ENCODE measurements around the gene SYPL2. TPM values are rescaled to one million over a fixed set of nuclear protein-coding genes. Genes with fewer than 3 reads are reported as not detected.

The SYPL2 gene
- total RNA-seq, 3 donors from 2014 or later: 0.12 to 6.6 (median 0.34) TPM

DNA sequence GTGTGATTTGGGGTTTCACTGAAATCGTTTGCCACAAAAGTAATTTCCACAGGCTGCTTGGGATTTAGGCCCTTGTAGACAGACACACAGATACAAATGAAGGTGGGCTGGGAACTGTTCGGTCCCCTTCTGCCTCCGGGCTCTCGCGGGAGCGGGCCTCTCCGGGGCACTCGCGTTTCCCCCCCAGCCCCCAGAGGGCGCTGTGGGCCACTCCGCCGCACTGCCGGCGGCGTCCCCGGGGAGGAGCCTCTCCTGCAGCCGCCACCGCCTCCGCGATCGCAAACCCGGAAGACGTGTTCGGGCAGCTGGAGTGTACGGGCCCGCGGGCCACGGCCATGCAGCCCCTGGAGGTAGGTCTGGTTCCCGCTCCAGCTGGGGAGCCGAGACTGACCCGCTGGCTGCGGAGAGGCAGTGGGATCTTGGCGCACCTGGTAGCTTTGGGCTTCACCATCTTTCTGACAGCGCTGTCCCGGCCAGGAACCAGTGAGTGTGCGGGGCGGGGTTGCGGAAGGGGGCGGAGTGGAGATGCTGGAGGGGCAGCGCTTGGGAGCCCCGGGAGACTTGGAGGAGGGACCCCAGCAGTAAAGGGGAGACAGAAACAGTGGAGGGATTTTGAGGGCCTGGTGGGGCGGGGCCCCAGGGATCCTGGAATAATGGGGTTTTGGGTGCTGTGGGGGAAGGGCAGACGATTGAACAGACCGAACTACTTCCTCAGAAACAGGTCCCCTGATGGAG lies 27.6 kb downstream of the SYPL2 start, which contains the start of gene CYB561D1:
CYB561D1 (plus strand) TSS at position 290 of the 735 bp plus-strand sequence; CDS start at position 336, 46 bp downstream.
- DNase-seq (peak; percentile 86 to 93 (median 92)), ATAC-seq (peak; percentile 98)
- TF ChIP-seq, protein P1, sequence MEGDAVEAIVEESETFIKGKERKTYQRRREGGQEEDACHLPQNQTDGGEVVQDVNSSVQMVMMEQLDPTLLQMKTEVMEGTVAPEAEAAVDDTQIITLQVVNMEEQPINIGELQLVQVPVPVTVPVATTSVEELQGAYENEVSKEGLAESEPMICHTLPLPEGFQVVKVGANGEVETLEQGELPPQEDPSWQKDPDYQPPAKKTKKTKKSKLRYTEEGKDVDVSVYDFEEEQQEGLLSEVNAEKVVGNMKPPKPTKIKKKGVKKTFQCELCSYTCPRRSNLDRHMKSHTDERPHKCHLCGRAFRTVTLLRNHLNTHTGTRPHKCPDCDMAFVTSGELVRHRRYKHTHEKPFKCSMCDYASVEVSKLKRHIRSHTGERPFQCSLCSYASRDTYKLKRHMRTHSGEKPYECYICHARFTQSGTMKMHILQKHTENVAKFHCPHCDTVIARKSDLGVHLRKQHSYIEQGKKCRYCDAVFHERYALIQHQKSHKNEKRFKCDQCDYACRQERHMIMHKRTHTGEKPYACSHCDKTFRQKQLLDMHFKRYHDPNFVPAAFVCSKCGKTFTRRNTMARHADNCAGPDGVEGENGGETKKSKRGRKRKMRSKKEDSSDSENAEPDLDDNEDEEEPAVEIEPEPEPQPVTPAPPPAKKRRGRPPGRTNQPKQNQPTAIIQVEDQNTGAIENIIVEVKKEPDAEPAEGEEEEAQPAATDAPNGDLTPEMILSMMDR (IDR thresholded peaks at IDR 0.05): peak; percentile 98
- no peaks in the 10 kb centered on the region for H3K36me3 ChIP-seq (ENCODE audit: low read depth)
- H3K9me3 ChIP-seq: no peaks in the 10 kb centered on the region
- intact Hi-C loops (cut with DNase I, micrococcal nuclease): loop anchor here in 1 of 2 donors (5.0 kb wide), 1 partner anchor 38 kb away; no protein-coding TSS in a partner anchor
- H3K4me1 ChIP-seq (ENCODE audit: low read depth): peaks cover 12% of the 10 kb centered on the region
- H3K4me3 ChIP-seq: peak within 1 kb of the TSS; percentile 67

DNA sequence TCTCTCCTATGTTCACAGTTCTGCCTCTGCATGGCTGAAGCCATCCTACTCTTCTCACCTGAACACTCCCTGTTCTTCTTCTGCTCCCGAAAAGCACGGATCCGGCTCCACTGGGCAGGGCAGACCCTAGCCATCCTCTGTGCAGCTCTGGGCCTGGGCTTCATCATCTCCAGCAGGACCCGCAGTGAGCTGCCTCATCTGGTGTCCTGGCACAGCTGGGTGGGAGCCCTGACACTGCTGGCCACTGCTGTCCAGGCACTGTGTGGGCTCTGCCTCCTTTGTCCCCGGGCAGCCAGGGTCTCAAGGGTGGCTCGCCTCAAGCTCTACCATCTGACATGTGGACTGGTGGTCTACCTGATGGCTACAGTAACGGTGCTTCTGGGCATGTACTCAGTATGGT lies 29.4 kb downstream of the SYPL2 start:
- ATAC-seq (no peak), DNase-seq (no peak)
- Histone ChIP-seq H3K4me1 (ENCODE audit: low read depth) (peaks cover 25% of the 10 kb centered on the region), H3K4me3 (no peak overlapping the region), H3K36me3 (ENCODE audit: low read depth) (no peaks in the 10 kb centered on the region), H3K9me3 (no peaks in the 10 kb centered on the region)
- TF ChIP-seq, protein P1 (IDR thresholded peaks at IDR 0.05): no peak
- intact Hi-C loops (cut with DNase I, micrococcal nuclease): no loop called here

DNA sequence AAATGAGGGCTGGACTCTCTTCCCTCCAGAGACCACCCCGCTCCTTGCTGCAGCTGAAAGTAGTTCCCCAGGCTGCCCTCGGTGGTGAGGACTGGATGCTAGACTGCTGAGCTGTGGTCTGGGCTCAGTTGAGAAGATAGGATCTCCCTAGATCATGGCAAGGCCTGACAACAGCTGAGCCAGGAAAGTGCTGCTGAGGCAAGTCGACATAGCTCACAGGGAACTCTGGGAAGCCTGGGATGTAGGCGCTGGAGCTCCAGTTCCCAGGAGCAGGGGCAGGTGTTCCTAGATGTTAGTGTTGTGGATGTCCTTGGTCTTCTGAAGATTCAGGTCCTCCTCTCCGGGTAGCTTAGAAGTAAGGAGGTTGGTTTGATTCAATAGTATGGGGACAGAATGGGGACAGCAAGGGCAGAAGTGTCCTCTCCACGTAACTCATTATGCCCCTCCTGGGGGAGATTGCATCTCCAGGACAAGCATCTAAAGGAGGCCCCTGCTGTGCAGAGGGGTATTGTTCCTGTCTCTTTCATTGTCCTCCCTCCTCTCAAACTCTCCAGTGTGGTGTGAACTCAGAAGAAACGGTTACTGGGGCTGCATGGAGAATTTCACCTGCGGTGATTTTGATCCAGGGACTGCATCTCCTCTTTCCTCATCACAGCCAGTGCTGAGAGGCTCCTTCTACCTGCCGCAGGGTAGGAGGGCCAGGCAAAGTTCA lies 31.3 kb downstream of the SYPL2 start:
- Histone ChIP-seq H3K9me3 (no peaks in the 10 kb centered on the region), H3K4me3 (no peak overlapping the region), H3K4me1 (ENCODE audit: low read depth) (peaks cover 25% of the 10 kb centered on the region), H3K36me3 (ENCODE audit: low read depth) (no peaks in the 10 kb centered on the region)
- no peak for ATAC-seq
- TF ChIP-seq, protein P1 (IDR thresholded peaks at IDR 0.05): no peak
- intact Hi-C loops (cut with DNase I, micrococcal nuclease): no loop called here
- no peak for DNase-seq

DNA sequence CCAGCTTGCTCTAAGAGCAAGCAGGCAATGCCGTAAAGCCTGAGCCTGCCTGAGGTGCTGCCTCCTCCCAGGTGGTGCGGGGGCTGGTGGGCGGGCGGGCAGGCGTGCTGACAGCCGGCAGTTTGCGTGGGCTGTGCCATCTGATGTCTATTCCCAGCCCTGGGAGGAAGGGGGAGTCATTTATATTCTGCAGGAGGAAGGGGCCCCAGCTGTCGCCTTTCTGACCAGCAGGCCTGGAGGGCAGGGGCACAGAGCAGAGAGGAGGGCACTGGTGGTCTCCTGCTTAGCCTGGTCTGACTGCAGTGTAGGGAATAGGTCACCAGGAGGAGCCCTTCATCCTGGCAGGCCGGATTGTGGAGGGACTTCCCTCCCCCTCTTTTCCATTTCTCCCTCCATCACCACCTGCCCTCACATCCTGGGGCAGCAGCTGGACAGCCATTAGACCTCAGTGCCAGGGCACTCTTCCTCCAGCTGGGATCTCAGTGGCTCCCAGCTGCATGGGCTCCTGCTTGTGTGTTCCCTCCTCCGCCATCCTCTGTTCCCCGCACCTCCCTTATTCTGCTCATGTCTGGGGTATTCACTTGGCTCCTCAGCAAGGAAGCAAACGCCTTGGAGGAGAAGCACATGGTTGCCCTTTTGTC lies 31.9 kb downstream of the SYPL2 start:
- DNase-seq: no peak
- Histone ChIP-seq H3K36me3 (ENCODE audit: low read depth) (no peaks in the 10 kb centered on the region), H3K9me3 (no peaks in the 10 kb centered on the region), H3K4me3 (no peak overlapping the region), H3K4me1 (ENCODE audit: low read depth) (peaks cover 25% of the 10 kb centered on the region)
- ATAC-seq: no peak
- TF ChIP-seq, protein P1 (IDR thresholded peaks at IDR 0.05): no peak
- intact Hi-C loops (cut with DNase I, micrococcal nuclease): no loop called here

DNA sequence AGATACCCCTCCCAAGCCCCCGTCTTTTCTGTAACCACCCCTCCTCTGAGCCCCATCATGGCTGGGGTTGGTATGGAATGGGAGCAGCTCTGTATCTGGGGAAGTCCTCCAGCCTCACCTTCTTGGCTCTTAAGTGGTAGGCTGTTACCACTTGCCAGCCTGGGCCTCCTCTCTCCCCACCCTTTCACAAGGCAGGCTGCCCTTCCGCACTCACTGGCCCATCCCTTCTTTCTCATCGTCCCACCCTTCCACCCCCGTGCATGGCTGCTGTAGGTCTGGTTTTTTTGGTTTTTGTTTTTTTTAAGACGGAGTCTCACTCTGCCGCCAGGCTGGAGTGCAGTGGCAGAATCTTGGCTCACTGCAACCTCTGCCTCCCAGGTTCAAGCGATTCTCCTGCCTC lies 32.7 kb downstream of the SYPL2 start:
- intact Hi-C loops (cut with DNase I, micrococcal nuclease): no loop called here
- no peak for ATAC-seq

More for the DNA sequence above, 32.7 kb downstream of the SYPL2 start:
- no peak overlapping the region for H3K4me3 ChIP-seq
- H3K36me3 ChIP-seq (ENCODE audit: low read depth): no peaks in the 10 kb centered on the region
- peaks cover 26% of the 10 kb centered on the region for H3K4me1 ChIP-seq (ENCODE audit: low read depth)
- DNase-seq: no peak
- TF ChIP-seq, protein P1 (IDR thresholded peaks at IDR 0.05): no peak
- H3K9me3 ChIP-seq: no peaks in the 10 kb centered on the region
